Measurements from ENCODE around the gene MPC1.

MPC1 gene

DNA sequence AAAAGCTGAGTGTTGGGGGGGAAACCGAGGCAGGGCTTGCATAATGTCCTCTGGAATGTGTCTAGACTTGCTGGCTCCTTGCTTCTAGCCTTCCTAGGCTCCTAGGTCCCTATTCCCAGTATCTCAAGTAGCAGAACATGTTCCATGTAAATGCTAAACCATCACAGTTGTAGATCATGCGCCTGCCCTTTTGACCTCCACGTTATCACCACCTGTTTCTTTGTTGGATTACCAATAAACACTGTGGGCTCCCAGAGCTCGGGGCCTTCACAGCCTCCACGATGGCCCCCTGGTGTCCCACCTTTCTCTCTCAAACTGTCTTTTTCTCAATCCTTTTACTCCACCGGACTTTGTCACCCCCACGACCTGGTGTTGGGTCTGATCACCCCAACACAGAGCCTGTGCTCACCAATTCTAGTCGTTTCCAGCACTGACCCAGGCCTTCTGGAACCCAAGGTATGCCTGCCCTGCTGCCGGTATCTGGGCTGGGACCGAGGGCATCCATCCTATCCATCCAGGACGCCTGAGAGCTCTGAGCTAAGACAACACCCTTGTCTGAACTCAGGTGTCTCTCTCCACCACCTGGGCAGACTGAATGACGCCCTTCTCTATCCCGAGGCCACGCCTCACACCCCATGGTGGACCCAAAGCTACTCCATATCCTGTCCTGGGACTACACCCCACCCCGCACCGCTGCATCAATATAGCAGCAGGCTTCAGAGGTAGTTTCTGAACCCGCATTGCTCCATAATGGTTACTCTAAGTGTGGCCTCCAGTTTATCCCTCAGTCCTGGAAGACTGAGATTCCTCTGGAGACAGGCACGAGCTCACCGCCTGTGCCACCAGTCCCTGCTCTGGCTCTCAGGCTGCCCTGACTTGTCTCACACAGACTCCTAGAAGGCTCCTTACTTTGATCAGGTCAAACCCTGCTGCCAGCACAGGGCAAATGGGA lies 65.2 kb downstream of the MPC1 start:
- no peak for DNase-seq (ENCODE audit: low read depth in 2 of 2)

GRCh38 chr6:166315436-166315835 lies 67.3 kb downstream of the MPC1 start:
- no peak for DNase-seq (ENCODE audit: low read depth in 2 of 2)

Measured in stimulated activated CD4-positive, alpha-beta T cell treated with anti-CD3 and anti-CD28 coated beads, Interleukin-1b, Interleukin-23, amount 100 ng/mL, for 4 hours (primary cell).